RWPE2 (cell line): ENCODE data around the gene SHISA9.

ENCODE experiments used
- ATAC-seq: fragments of 200-7000 bp; cut with Tn5 transposase; 3 replicates; pipeline ENCODE4 v1.9.1; 2021; ENCODE audit warnings: low read depth
- DNase-seq: peaks from one replicate; pipeline ENCODE4 v3.0.0-alpha.2; 2020; ENCODE audit warnings: low spot score
- H3K27ac ChIP-seq: fragments of 450-650 bp; 2 replicates; pipeline ENCODE4 v1.5.1; 2017; ENCODE audit warnings: mild to moderate bottlenecking; ENCODE audit not compliant: poor library complexity, severe bottlenecking
- H3K27me3 ChIP-seq: fragments of 250-450 bp; sonication (Bioruptor Pico); 2 replicates; pipeline ENCODE4 v1.5.1; 2021; ENCODE audit warnings: mild to moderate bottlenecking, moderate library complexity; ENCODE audit not compliant: insufficient read depth, poor library complexity, severe bottlenecking
- H3K36me3 ChIP-seq: fragments of 250-450 bp; sonication (Bioruptor Pico); 2 replicates; pipeline ENCODE4 v1.5.1; 2020; ENCODE audit warnings: low read depth, mild to moderate bottlenecking, moderate library complexity
- H3K4me1 ChIP-seq: fragments of 250-450 bp; sonication (Bioruptor Pico); 2 replicates; pipeline ENCODE4 v1.5.1; 2021; ENCODE audit warnings: mild to moderate bottlenecking, moderate library complexity; ENCODE audit not compliant: insufficient read depth, poor library complexity, severe bottlenecking
- H3K4me3 ChIP-seq: fragments of 250-450 bp; sonication (Bioruptor Pico); 2 replicates; pipeline ENCODE4 v1.5.1; 2021; ENCODE audit warnings: mild to moderate bottlenecking, moderate library complexity; ENCODE audit not compliant: severe bottlenecking
- H3K9me3 ChIP-seq: fragments of 250-450 bp; sonication (Bioruptor Pico); 2 replicates; pipeline ENCODE4 v1.5.1; 2021; ENCODE audit warnings: mild to moderate bottlenecking, moderate library complexity; ENCODE audit not compliant: severe bottlenecking
- CTCF ChIP-seq: fragments of 450-650 bp; IDR thresholded peaks from one replicate; pipeline ENCODE4 v1.5.1; 2017; ENCODE audit warnings: mild to moderate bottlenecking, moderate library complexity; ENCODE audit not compliant: poor library complexity, severe bottlenecking

Gene SHISA9

GRCh38 chr16:13076878-13077277 lies 175.5 kb downstream of the SHISA9 start:
- no peak for ATAC-seq
- no peak for TF ChIP-seq CTCF

GRCh38 chr16:13077816-13078215 lies 176.4 kb downstream of the SHISA9 start:
- H3K4me1 ChIP-seq = no peaks in the 10 kb centered on the region
- no peaks in the 10 kb centered on the region for H3K27me3 ChIP-seq
- no peaks in the 10 kb centered on the region for H3K9me3 ChIP-seq
- H3K4me3 ChIP-seq = no peak overlapping the region
- DNase-seq = no peak
- no peaks in the 10 kb centered on the region for H3K36me3 ChIP-seq
- no peak overlapping the region for H3K27ac ChIP-seq
- ATAC-seq = no peak
- no peak for TF ChIP-seq CTCF

More at GRCh38 chr16:13076878-13077277, 175.5 kb downstream of the SHISA9 start:
- H3K4me1 ChIP-seq = no peaks in the 10 kb centered on the region
- no peaks in the 10 kb centered on the region for H3K27me3 ChIP-seq
- no peak overlapping the region for H3K4me3 ChIP-seq
- H3K27ac ChIP-seq = no peak overlapping the region
- no peak for DNase-seq
- H3K36me3 ChIP-seq = no peaks in the 10 kb centered on the region
- no peaks in the 10 kb centered on the region for H3K9me3 ChIP-seq

- DNase-seq = no peak
- Histone ChIP-seq H3K4me1 (no peaks in the 10 kb centered on the region), H3K9me3 (no peaks in the 10 kb centered on the region), H3K27ac (no peak overlapping the region), H3K4me3 (no peak overlapping the region), H3K36me3 (no peaks in the 10 kb centered on the region), H3K27me3 (no peaks in the 10 kb centered on the region)
- no peak for ATAC-seq
- no peak for TF ChIP-seq CTCF
Measured at GRCh38 chr16:13080531-13080930, 179.1 kb downstream of the SHISA9 start.

GRCh38 chr16:13081825-13082331 lies 180.5 kb downstream of the SHISA9 start:
- Histone ChIP-seq H3K4me1 (no peaks in the 10 kb centered on the region), H3K4me3 (no peak overlapping the region), H3K36me3 (no peaks in the 10 kb centered on the region), H3K9me3 (no peaks in the 10 kb centered on the region), H3K27me3 (no peaks in the 10 kb centered on the region), H3K27ac (no peak overlapping the region)
- TF ChIP-seq CTCF = no peak
- DNase-seq (no peak), ATAC-seq (no peak)

GRCh38 chr16:13083681-13084080 lies 182.3 kb downstream of the SHISA9 start:
- Histone ChIP-seq H3K27me3 (no peaks in the 10 kb centered on the region), H3K4me3 (no peak overlapping the region), H3K4me1 (no peaks in the 10 kb centered on the region), H3K27ac (no peak overlapping the region), H3K36me3 (no peaks in the 10 kb centered on the region), H3K9me3 (no peaks in the 10 kb centered on the region)
- DNase-seq (no peak), ATAC-seq (no peak)
- no peak for TF ChIP-seq CTCF
